Suprapubic skin (tissue), 3 donors: Measurements from ENCODE around the gene AHSP.

ENCODE experiments used
- POLR2A ChIP-seq, 2 donors: fragments of 450-650 bp; IDR thresholded peaks; one replicate each; pipeline ENCODE4 v1.6.1; 2017; ENCODE audit warnings: antibody characterized with exemption in 2 of 2, mild to moderate bottlenecking in 2 of 2, moderate library complexity in 2 of 2
- TF ChIP-seq, protein P1 (sequence below), 2 donors: fragments of 200-600 bp in 1 of 2; fragments of 450-650 bp in 1 of 2; sonication (generic) in 1 of 2; IDR thresholded peaks; one replicate each; pipeline ENCODE4 v1.5.1; 2016 to 2019; ENCODE audit warnings: antibody characterized with exemption in 2 of 2, mild to moderate bottlenecking in 1 of 2, moderate library complexity in 1 of 2

DNA sequence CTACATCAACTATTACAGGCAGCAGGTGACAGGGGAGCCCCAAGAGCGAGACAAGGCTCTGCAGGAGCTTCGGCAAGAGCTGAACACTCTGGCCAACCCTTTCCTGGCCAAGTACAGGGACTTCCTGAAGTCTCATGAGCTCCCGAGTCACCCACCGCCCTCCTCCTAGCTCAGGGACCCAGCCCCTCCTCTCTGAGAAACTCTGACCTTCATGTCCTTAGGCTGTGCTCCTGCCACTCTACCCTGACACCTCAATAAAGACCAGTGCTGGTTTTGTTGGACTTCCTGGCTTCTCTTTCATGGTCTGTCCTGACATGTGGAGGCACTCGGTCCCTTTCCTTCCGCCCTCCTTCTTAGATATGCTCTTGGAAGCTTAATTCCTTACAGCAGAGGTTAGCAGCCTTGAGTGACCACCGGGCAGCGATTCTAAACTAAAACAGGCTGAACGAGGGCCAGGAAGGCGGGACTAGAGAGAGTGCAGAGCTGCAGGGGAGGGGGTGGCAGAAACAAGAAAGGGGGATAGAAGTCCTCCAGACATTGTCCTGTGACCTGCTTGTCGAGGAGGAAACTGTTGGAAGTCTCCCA, 915 bp downstream of the AHSP start:
- TF ChIP-seq, protein P1, sequence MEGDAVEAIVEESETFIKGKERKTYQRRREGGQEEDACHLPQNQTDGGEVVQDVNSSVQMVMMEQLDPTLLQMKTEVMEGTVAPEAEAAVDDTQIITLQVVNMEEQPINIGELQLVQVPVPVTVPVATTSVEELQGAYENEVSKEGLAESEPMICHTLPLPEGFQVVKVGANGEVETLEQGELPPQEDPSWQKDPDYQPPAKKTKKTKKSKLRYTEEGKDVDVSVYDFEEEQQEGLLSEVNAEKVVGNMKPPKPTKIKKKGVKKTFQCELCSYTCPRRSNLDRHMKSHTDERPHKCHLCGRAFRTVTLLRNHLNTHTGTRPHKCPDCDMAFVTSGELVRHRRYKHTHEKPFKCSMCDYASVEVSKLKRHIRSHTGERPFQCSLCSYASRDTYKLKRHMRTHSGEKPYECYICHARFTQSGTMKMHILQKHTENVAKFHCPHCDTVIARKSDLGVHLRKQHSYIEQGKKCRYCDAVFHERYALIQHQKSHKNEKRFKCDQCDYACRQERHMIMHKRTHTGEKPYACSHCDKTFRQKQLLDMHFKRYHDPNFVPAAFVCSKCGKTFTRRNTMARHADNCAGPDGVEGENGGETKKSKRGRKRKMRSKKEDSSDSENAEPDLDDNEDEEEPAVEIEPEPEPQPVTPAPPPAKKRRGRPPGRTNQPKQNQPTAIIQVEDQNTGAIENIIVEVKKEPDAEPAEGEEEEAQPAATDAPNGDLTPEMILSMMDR (IDR thresholded peaks at IDR 0.05), result no peak
- TF ChIP-seq POLR2A (IDR thresholded peaks at IDR 0.05), result no peak
